Heart right ventricle (tissue), 16 donors: ENCODE data around the gene UGGT2. TPM values are rescaled to one million over a fixed set of nuclear protein-coding genes. Genes with fewer than 3 reads are reported as not detected.

ENCODE experiments used
- ATAC-seq, 8 donors: fragments of 200-7000 bp; cut with Tn5 transposase; one replicate each; pipeline ENCODE4 v1.9.1; 2020; ENCODE audit warnings: mild to moderate bottlenecking in 8 of 8, moderate library complexity in 8 of 8, moderate number of reproducible peaks in 1 of 8
- DNase-seq, 2 donors: peaks; one replicate each; pipeline ENCODE4 v3.0.0-alpha.2; 2020
- H3K27ac ChIP-seq, 10 donors: fragments of 200-600 bp; sonication (generic) in 2 of 10; one replicate each; pipeline versions ENCODE4 v1.5.0 to v1.8.0; 2020 to 2022; ENCODE audit warnings: mild to moderate bottlenecking in 3 of 10
- H3K27me3 ChIP-seq, 7 donors: fragments of 200-600 bp; one replicate each; pipeline ENCODE4 v1.8.0; 2021 to 2022; ENCODE audit warnings: mild to moderate bottlenecking in 2 of 7
- H3K36me3 ChIP-seq, 9 donors: fragments of 200-600 bp; sonication (generic) in 1 of 9; one replicate each; pipeline versions ENCODE4 v1.5.0 to v1.8.0; 2020 to 2022; ENCODE audit warnings: mild to moderate bottlenecking in 2 of 9
- H3K4me1 ChIP-seq, 9 donors: fragments of 200-600 bp; sonication (generic) in 1 of 9; one replicate each; pipeline versions ENCODE4 v1.5.0 to v1.8.0; 2020 to 2022; ENCODE audit warnings: mild to moderate bottlenecking in 4 of 9
- H3K4me3 ChIP-seq, 10 donors: fragments of 200-600 bp; sonication (generic) in 2 of 10; one replicate each; pipeline versions ENCODE4 v1.5.0 to v1.8.0; 2020 to 2022; ENCODE audit warnings: mild to moderate bottlenecking in 7 of 10, moderate library complexity in 2 of 10
- H3K9me3 ChIP-seq, 11 donors: fragments of 200-600 bp in 10 of 11; sonication (generic) in 2 of 11; one replicate each; pipeline versions ENCODE4 v1.5.0 to v1.8.0; 2013 to 2022; ENCODE audit warnings: mild to moderate bottlenecking in 2 of 11, control low read depth in 1 of 11, moderate library complexity in 1 of 11
- CTCF ChIP-seq, 9 donors: fragments of 200-600 bp; sonication (generic) in 2 of 9; IDR thresholded peaks; one replicate each; pipeline versions ENCODE4 v1.5.0 to v1.8.0; 2021 to 2022; ENCODE audit warnings: antibody characterized with exemption in 9 of 9, mild to moderate bottlenecking in 5 of 9, moderate library complexity in 1 of 9
- WGBS, 2 donors: extraction: QIAGEN DNeasy Blood & Tissue Kit; methylation state at CpG; one replicate each; pipeline ENCODE4 v1.1.7; 2013; ENCODE audit warnings: inconsistent platforms in 1 of 2; 5-methylcytosine and 5-hydroxymethylcytosine counted together
- intact Hi-C, 10 donors: fragments of 100-400 bp; cut with DNase I; formaldehyde crosslinking; loops; one replicate each; pipeline versions ENCODE4 v1.11.1 to v1.14.2; 2022
- polyA plus RNA-seq, 2 donors: library from polyadenylated mRNA; stranded (reverse); fragments of 200-250 nt; gene quantifications; one replicate each; pipeline ENCODE4 v1.2.3, GENCODE V29; 2013
- total RNA-seq, 10 donors: library from RNA; stranded (reverse); fragmentation: NEBNext Ultra II Directional in 3 of 10; extraction: Animal tissue kit (Norgen Biotek cat#: 25700) in 3 of 10; gene quantifications; one replicate each; pipeline versions ENCODE4 v1.2.1 to v1.2.4, GENCODE V29; 2021 to 2023
- donor health status: Arrhythmogenic right ventricular cardiomyopathy.
- donor health status: ischemic (EF 13 %, LVEDD 7.1; RV severe dilation, severe dysfunction).
- donor health status: healthy with polysubstance abuse.
- donor health status: DM: no; HTN: yes; CAD: no.
- donor health status: DM: no; HTN: no; CAD: no.
- donor health status: ischemic (EF 25% LVEDD 6.9; RV normal size, moderate dysfunction).
- donor health status: ischemic (EF 25% LVEDD 5.7; RV mildly dilated, moderate dysfunction).
- donor health status: healthy.
- donor health status: DM: yes; HTN: yes; CAD: no.
- donor health status: Ischemic cardiomyopathy.
- donor health status: ischemic (EF 35%, LVEDD 5.7; RV mildly dilated, moderate dysfunction).
- donor health status: nonischemic (EF 11% LVEDD 7.7; RV severe dilation, severe dysfunction).
- donor health status: DM: yes; HTN: yes; CAD: no.
- donor health status: PGD.
- donor health status: ischemic (EF 29% LVEDD 5.4; RV normal size, mild dysfunction).
- donor health status: nonischemic (EF 23%, LVEDD 6.1; RV moderate dilation, normal function).

Gene UGGT2
- total and polyA plus RNA-seq, 12 donors = 4.7 to 13.4 (median 11.0) TPM

- H3K27me3 ChIP-seq = no peaks in the 10 kb centered on the region
- 79 to 80% methylated on average over 5 of the region's 5 CpGs for WGBS, 2 donors
- ATAC-seq (peak in 1 of 8 donors; percentile 52), DNase-seq (no peak)
- H3K27ac ChIP-seq = no peak overlapping the region
- H3K9me3 ChIP-seq = peaks cover 0 to 16% (median 4%) of the 10 kb centered on the region in 11 donors
- no peak for TF ChIP-seq CTCF (IDR thresholded peaks at IDR 0.05)
- H3K4me3 ChIP-seq = no peak overlapping the region
- H3K36me3 ChIP-seq = peaks cover 0 to 17% (median 0%) of the 10 kb centered on the region in 9 donors
- intact Hi-C loops = no loop called here
- no peaks in the 10 kb centered on the region for H3K4me1 ChIP-seq
Observed at GRCh38 chr13:95924389-95924994, 128.7 kb downstream of the UGGT2 start.

GRCh38 chr13:95921485-95921884 lies 131.7 kb downstream of the UGGT2 start:
- peaks cover 0 to 17% (median 0%) of the 10 kb centered on the region in 9 donors for H3K36me3 ChIP-seq
- no peak overlapping the region for H3K4me3 ChIP-seq
- TF ChIP-seq CTCF (IDR thresholded peaks at IDR 0.05) = no peak
- intact Hi-C loops = no loop called here
- H3K4me1 ChIP-seq = no peaks in the 10 kb centered on the region
- H3K27me3 ChIP-seq = no peaks in the 10 kb centered on the region
- ATAC-seq = no peak
- H3K27ac ChIP-seq = no peak overlapping the region
- H3K9me3 ChIP-seq = no peaks in the 10 kb centered on the region
- WGBS, 2 donors = 94 to 95% methylated on average over 2 of the region's 2 CpGs
- DNase-seq = no peak

GRCh38 chr13:95920485-95920884 lies 132.7 kb downstream of the UGGT2 start:
- ATAC-seq = no peak

GRCh38 chr13:95918860-95919259 lies 134.3 kb downstream of the UGGT2 start:
- no peak overlapping the region for H3K4me3 ChIP-seq
- no peaks in the 10 kb centered on the region for H3K4me1 ChIP-seq
- peaks cover 0 to 4% (median 0%) of the 10 kb centered on the region in 11 donors for H3K9me3 ChIP-seq
- peaks cover 0 to 19% (median 0%) of the 10 kb centered on the region in 9 donors for H3K36me3 ChIP-seq
- ATAC-seq (no peak), DNase-seq (no peak)
- WGBS, 2 donors = 96 to 99% methylated on average over 2 of the region's 2 CpGs
- TF ChIP-seq CTCF (IDR thresholded peaks at IDR 0.05) = no peak
- no peak overlapping the region for H3K27ac ChIP-seq
- H3K27me3 ChIP-seq = no peaks in the 10 kb centered on the region
- intact Hi-C loops = no loop called here

More at GRCh38 chr13:95920485-95920884, 132.7 kb downstream of the UGGT2 start:
- Histone ChIP-seq H3K27me3 (no peaks in the 10 kb centered on the region), H3K27ac (no peak overlapping the region), H3K36me3 (peaks cover 0 to 22% (median 0%) of the 10 kb centered on the region in 9 donors), H3K4me3 (no peak overlapping the region), H3K4me1 (no peaks in the 10 kb centered on the region), H3K9me3 (no peaks in the 10 kb centered on the region)
- 86 to 93% methylated on average over 4 of the region's 4 CpGs for WGBS, 2 donors
- intact Hi-C loops = no loop called here
- no peak for DNase-seq
- TF ChIP-seq CTCF (IDR thresholded peaks at IDR 0.05) = no peak
